Psoas muscle (tissue), 8 donors: ENCODE measurements around the gene ZFP57. TPM values are rescaled to one million over a fixed set of nuclear protein-coding genes. Genes with fewer than 3 reads are reported as not detected.
"Not testable (repeated sequence)": the region's sequence is repeated elsewhere in the genome, so short reads cannot be mapped to it uniquely, and the experiment has no call there.

ENCODE experiments used
- ATAC-seq, 4 donors: fragments of 200-7000 bp; cut with Tn5 transposase; one replicate each; pipeline ENCODE4 v1.9.1; 2020; ENCODE audit warnings: moderate library complexity in 3 of 4, mild to moderate bottlenecking in 2 of 4
- DNase-seq, 2 donors: peaks; one replicate each; pipeline ENCODE4 v3.0.0-alpha.2; 2020
- H3K27ac ChIP-seq: fragments of 200-600 bp; one replicate; pipeline ENCODE4 v1.8.0; 2022
- H3K27me3 ChIP-seq, 3 donors: fragments of 200-600 bp in 1 of 3; one replicate each; pipeline versions ENCODE4 v1.6.1 to v1.8.0; 2013 to 2022; ENCODE audit warnings: low read length in 2 of 3, mild to moderate bottlenecking in 2 of 3, moderate library complexity in 1 of 3; ENCODE audit not compliant: insufficient read depth in 3 of 3
- H3K36me3 ChIP-seq, 2 donors: fragments of 200-600 bp in 1 of 2; one replicate each; pipeline versions ENCODE4 v1.6.1 to v1.8.0; 2013 to 2022; ENCODE audit warnings: low read depth in 1 of 2, mild to moderate bottlenecking in 1 of 2, moderate library complexity in 1 of 2; ENCODE audit not compliant: insufficient read depth in 1 of 2
- H3K4me1 ChIP-seq: fragments of 200-600 bp; one replicate; pipeline ENCODE4 v1.8.0; 2022
- H3K4me3 ChIP-seq: fragments of 200-600 bp; one replicate; pipeline ENCODE4 v1.8.0; 2022; ENCODE audit warnings: mild to moderate bottlenecking
- H3K9me3 ChIP-seq: fragments of 200-600 bp; one replicate; pipeline ENCODE4 v1.8.0; 2022
- WGBS, 3 donors: extraction: QIAGEN DNeasy Blood & Tissue Kit; methylation state at CpG; one replicate each; pipeline versions ENCODE4 v1.1.6 to v1.1.7; 2013; 5-methylcytosine and 5-hydroxymethylcytosine counted together
- intact Hi-C, 2 donors: fragments of 100-400 bp; cut with DNase I; formaldehyde crosslinking; loops; one replicate each; pipeline versions ENCODE4 v1.11.0 to v1.14.2; 2022
- polyA plus RNA-seq, 3 donors: library from polyadenylated mRNA; stranded (reverse); fragments of 200-250 nt; gene quantifications; one replicate each; pipeline ENCODE4 v1.2.3, GENCODE V29; 2013
- total RNA-seq, 4 donors: library from RNA; stranded (reverse); fragmentation: NEBNext Ultra II Directional in 2 of 4; extraction: Animal tissue kit (Norgen Biotek cat#: 25700) in 2 of 4; gene quantifications; one replicate each; pipeline versions ENCODE4 v1.2.1 to v1.2.4, GENCODE V29; 2021 to 2023
- TF ChIP-seq, protein P1 (sequence below): fragments of 200-600 bp; IDR thresholded peaks from one replicate; pipeline ENCODE4 v1.8.0; 2022; ENCODE audit warnings: antibody characterized with exemption
- donor health status: healthy with polysubstance abuse.
- donor health status: DM: no; HTN: no; CAD: no; lungs with moderate emphysema.
- donor health status: Bipolar disorder and iron deficiency.
- donor health status: healthy.
- donor health status: DM: yes; HTN: yes; CAD: no.
- donor health status: DM: no; HTN: no; CAD: no.
- donor health status: DM: no; HTN: no; CAD: no.
- donor health status: DM: yes; HTN: yes; CAD: no.

ZFP57 gene
- total and polyA plus RNA-seq, 7 donors: 0.08 TPM; not detected in 6

DNA sequence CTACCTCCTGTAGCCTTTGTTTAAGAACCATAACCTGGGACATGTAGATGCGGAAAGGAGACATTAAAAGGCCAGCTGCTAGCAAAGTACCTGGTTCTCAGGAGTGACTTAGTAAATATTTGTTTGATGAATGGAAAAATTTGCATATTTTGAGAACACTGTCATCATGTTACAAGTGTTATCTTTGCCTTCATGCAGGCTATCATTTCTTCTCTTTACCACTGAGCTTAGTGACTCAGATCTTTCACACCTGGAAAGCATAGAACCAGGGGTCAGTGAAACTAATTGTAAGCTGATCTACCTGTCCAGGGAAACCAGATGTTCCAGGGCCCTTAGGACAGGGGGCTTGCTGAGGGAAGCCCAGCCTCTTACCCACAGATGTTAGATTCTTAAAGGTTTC, 5.4 kb downstream of the ZFP57 start:
- 54 to 94% (median 87%) methylated on average over 1 of the region's 1 CpG for WGBS, 3 donors
- peaks cover 0 to 13% (median 0%) of the 10 kb centered on the region in 3 donors for H3K27me3 ChIP-seq
- DNase-seq: no peak
- ATAC-seq: no peak
- H3K4me1 ChIP-seq: no peaks in the 10 kb centered on the region
- intact Hi-C loops: no loop called here
- H3K27ac ChIP-seq: no peak overlapping the region
- TF ChIP-seq, protein P1, sequence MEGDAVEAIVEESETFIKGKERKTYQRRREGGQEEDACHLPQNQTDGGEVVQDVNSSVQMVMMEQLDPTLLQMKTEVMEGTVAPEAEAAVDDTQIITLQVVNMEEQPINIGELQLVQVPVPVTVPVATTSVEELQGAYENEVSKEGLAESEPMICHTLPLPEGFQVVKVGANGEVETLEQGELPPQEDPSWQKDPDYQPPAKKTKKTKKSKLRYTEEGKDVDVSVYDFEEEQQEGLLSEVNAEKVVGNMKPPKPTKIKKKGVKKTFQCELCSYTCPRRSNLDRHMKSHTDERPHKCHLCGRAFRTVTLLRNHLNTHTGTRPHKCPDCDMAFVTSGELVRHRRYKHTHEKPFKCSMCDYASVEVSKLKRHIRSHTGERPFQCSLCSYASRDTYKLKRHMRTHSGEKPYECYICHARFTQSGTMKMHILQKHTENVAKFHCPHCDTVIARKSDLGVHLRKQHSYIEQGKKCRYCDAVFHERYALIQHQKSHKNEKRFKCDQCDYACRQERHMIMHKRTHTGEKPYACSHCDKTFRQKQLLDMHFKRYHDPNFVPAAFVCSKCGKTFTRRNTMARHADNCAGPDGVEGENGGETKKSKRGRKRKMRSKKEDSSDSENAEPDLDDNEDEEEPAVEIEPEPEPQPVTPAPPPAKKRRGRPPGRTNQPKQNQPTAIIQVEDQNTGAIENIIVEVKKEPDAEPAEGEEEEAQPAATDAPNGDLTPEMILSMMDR: no peak
- H3K4me3 ChIP-seq: no peak overlapping the region
- no peaks in the 10 kb centered on the region for H3K36me3 ChIP-seq
- H3K9me3 ChIP-seq: no peaks in the 10 kb centered on the region

DNA sequence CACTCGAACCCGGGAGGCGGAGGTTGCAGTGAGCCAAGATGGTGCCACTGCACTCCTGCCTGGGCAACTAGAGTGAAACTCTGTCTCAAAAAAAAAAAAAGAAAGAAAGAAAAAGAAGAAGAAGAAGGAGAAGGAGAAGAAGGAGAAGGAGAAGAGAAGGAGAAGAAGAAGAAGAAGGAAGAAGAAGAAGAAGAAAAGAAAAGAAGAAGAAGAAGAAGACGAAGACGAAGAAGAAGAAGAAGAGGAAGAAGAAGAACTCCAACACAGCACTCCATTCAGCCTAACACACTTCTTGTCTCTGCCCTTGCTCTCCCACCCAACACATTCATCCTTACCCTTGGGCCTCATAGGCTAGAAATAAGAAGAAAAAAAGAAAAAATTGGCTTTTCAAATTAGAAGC, 6.9 kb downstream of the ZFP57 start:
- H3K9me3 ChIP-seq: no peaks in the 10 kb centered on the region
- TF ChIP-seq, protein P1: no peak
- intact Hi-C loops: no loop called here
- H3K36me3 ChIP-seq: no peaks in the 10 kb centered on the region
- no peaks in the 10 kb centered on the region for H3K4me1 ChIP-seq
- ATAC-seq: no peak
- no peak overlapping the region for H3K27ac ChIP-seq
- DNase-seq: no peak
- WGBS, 3 donors: 90 to 94% (median 91%) methylated on average over 5 of the region's 5 CpGs
- peaks cover 0 to 21% (median 0%) of the 10 kb centered on the region in 3 donors for H3K27me3 ChIP-seq
- H3K4me3 ChIP-seq: no peak overlapping the region

DNA sequence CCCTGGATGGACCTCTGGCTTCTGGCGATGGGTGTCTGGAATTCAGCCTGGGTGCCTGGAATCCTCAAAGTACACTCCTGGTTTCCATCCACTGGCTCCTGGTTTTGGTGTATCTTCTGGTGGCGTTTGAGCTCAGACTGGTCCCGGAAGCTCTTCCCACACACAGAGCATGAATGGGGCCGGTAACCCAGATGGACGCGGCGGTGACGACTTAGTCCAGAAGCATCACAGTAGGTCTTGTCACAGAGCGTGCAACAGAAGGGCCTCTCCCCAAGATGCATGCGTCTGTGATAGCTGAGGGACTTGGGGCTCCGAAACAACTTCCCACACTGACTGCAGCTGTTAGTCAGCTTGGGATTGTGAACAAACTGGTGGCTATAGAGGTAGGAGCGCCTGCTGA, 7.8 kb downstream of the ZFP57 start:
- no peak overlapping the region for H3K27ac ChIP-seq
- no peaks in the 10 kb centered on the region for H3K36me3 ChIP-seq
- DNase-seq (no peak), ATAC-seq (no peak)
- no peaks in the 10 kb centered on the region for H3K4me1 ChIP-seq
- peaks cover 0 to 24% (median 0%) of the 10 kb centered on the region in 3 donors for H3K27me3 ChIP-seq
- H3K4me3 ChIP-seq: no peak overlapping the region
- WGBS, 3 donors: 89 to 95% (median 94%) methylated on average over 12 of the region's 12 CpGs
- intact Hi-C loops: no loop called here
- no peaks in the 10 kb centered on the region for H3K9me3 ChIP-seq
- TF ChIP-seq, protein P1: no peak

DNA sequence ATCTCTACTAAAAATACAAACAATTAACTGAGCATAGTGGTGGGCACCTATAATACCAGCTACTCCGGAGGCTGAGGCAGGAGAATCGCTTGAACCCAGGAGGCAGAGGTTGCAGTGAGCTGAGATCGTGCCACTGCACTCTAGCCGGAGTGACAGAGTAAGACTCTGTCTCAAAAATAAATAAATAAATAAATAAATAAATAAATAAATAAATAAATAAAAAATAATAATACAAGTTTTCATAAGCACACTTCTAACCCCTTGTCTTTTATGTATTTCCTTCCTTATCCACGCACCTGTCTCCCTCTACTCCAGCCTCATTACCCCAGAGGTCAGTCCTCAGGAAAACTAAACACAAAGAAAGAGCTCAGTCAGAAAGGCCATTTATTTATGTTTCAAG, 8.8 kb downstream of the ZFP57 start:
- H3K27ac ChIP-seq, H3K4me3 ChIP-seq, H3K4me1 ChIP-seq, ATAC-seq, DNase-seq, H3K9me3 ChIP-seq, intact Hi-C loops, H3K36me3 ChIP-seq: not testable (repeated sequence)
- peaks cover 0 to 28% (median 4%) of the 10 kb centered on the region in 3 donors for H3K27me3 ChIP-seq
- WGBS, 3 donors: 87 to 96% (median 90%) methylated on average over 5 of the region's 5 CpGs

DNA sequence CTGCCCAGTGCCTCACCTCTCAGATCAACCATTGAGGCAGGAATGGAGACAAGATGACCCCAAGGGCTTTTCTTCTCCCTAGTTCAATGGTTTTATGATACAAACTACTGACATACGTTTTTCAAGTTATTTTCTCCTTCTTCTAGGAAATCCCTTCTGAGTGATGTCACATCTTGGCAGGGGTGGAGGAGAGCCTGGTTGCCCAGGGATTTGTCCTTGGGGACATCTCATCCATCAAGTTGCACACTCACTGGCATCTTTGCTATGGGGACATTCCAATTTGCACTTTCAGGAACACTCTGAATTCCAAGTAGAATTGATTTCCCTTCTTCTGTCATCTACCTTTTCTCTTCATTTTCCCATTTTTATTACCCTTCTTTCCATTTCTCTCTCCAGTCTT, 9.9 kb downstream of the ZFP57 start:
- WGBS, 3 donors: 5 to 12% (median 12%) methylated on average over 1 of the region's 1 CpG
- ATAC-seq (no peak), DNase-seq (no peak)
- no peaks in the 10 kb centered on the region for H3K9me3 ChIP-seq
- H3K4me1 ChIP-seq: no peaks in the 10 kb centered on the region
- H3K36me3 ChIP-seq: no peaks in the 10 kb centered on the region
- H3K4me3 ChIP-seq: no peak overlapping the region
- peaks cover 0 to 28% (median 4%) of the 10 kb centered on the region in 3 donors for H3K27me3 ChIP-seq
- intact Hi-C loops: no loop called here
- no peak overlapping the region for H3K27ac ChIP-seq
- TF ChIP-seq, protein P1: no peak
